ENCODE measurements around the gene UBIAD1. TPM values are rescaled to one million over a fixed set of nuclear protein-coding genes. Genes with fewer than 3 reads are reported as not detected.

Gene UBIAD1
- total RNA-seq, 3 donors from 2014 or later: 8.9 to 14.9 (median 12.6) TPM

GRCh38 chr1:11238311-11238710 is 34.7 kb upstream of the UBIAD1 start:
- intact Hi-C loops (cut with DNase I, micrococcal nuclease): no loop called here
- DNase-seq: no peak
- ATAC-seq: no peak
- Histone ChIP-seq H3K36me3 (ENCODE audit: low read depth) (peaks cover 5% of the 10 kb centered on the region), H3K4me1 (ENCODE audit: low read depth) (no peaks in the 10 kb centered on the region), H3K4me3 (no peak overlapping the region), H3K9me3 (no peaks in the 10 kb centered on the region)
- no peak for TF ChIP-seq CTCF (IDR thresholded peaks at IDR 0.05)

GRCh38 chr1:11245248-11245647 is 27.8 kb upstream of the UBIAD1 start:
- no peak for TF ChIP-seq CTCF (IDR thresholded peaks at IDR 0.05)
- Histone ChIP-seq H3K4me1 (ENCODE audit: low read depth) (no peaks in the 10 kb centered on the region), H3K9me3 (no peaks in the 10 kb centered on the region), H3K36me3 (ENCODE audit: low read depth) (no peaks in the 10 kb centered on the region), H3K4me3 (no peak overlapping the region)
- intact Hi-C loops (cut with DNase I, micrococcal nuclease): loop anchor here in 1 of 2 donors (10.0 kb wide), 1 partner anchor 400 kb away; no protein-coding TSS in a partner anchor
- no peak for DNase-seq
- no peak for ATAC-seq

- no peak for DNase-seq
- intact Hi-C loops (cut with DNase I, micrococcal nuclease): loop anchor here in 1 of 2 donors (10.0 kb wide), 1 partner anchor 399 kb away; no protein-coding TSS in a partner anchor
- Histone ChIP-seq H3K9me3 (no peaks in the 10 kb centered on the region), H3K4me3 (no peak overlapping the region), H3K4me1 (ENCODE audit: low read depth) (no peaks in the 10 kb centered on the region), H3K36me3 (ENCODE audit: low read depth) (no peaks in the 10 kb centered on the region)
- no peak for ATAC-seq
- no peak for TF ChIP-seq CTCF (IDR thresholded peaks at IDR 0.05)
These were observed 26.9 kb upstream of the UBIAD1 start for GRCh38 chr1:11245904-11246719.

- H3K4me3 ChIP-seq: no peak overlapping the region
- no peak for ATAC-seq
- no peaks in the 10 kb centered on the region for H3K9me3 ChIP-seq
- TF ChIP-seq CTCF (IDR thresholded peaks at IDR 0.05): no peak
- H3K36me3 ChIP-seq (ENCODE audit: low read depth): peaks cover 7% of the 10 kb centered on the region
- no peaks in the 10 kb centered on the region for H3K4me1 ChIP-seq (ENCODE audit: low read depth)
- intact Hi-C loops (cut with DNase I, micrococcal nuclease): loop anchor here in 1 of 2 donors (10.0 kb wide), 1 partner anchor 397 kb away; no protein-coding TSS in a partner anchor
- DNase-seq: no peak
These were observed 24.8 kb upstream of the UBIAD1 start for GRCh38 chr1:11248169-11248568.

GRCh38 chr1:11252538-11252937 is 20.5 kb upstream of the UBIAD1 start:
- no peak overlapping the region for H3K4me3 ChIP-seq
- no peak for TF ChIP-seq CTCF (IDR thresholded peaks at IDR 0.05)
- ATAC-seq (no peak), DNase-seq (no peak)
- H3K9me3 ChIP-seq: no peaks in the 10 kb centered on the region
- H3K4me1 ChIP-seq (ENCODE audit: low read depth): no peaks in the 10 kb centered on the region
- H3K36me3 ChIP-seq (ENCODE audit: low read depth): peaks cover 10% of the 10 kb centered on the region
- intact Hi-C loops (cut with DNase I, micrococcal nuclease): no loop called here

Data from mucosa of descending colon (tissue), 3 donors.